NCI-H526 (cell line): ENCODE measurements around the gene TDRD12.
"Not testable (repeated sequence)": the region's sequence is repeated elsewhere in the genome, so short reads cannot be mapped to it uniquely, and the experiment has no call there.

Experiments used
- DNase-seq, 2 experiments: peaks; one replicate each; lab custom pipeline; 2025; lab: John Stamatoyannopoulos, UW

The TDRD12 gene

DNA sequence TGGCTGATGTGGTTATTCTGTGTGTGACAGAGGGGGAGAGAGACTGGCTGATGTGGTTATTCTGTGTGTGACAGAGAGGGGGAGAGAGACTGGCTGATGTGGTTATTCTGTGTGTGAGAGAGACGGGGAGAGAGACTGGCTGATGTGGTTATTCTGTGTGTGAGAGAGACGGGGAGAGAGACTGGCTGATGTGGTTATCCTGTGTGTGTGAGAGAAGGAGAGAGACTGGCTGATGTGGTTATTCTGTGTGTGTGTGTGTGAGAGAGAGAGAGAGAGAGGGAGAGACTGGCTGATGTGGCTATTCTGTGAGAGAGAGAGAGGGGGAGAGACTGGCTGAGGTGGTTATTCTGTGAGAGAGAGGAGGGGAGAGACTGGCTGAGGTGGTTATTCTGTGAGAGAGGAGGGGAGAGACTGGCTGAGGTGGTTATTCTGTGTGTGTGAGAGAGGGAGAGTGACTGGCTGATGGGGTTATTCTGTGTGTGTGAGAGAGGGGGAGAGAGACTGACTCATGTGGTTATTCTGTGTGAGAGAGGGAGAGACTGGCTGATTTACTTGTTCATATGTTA lies 27.1 kb downstream of the TDRD12 start:
- DNase-seq, result peak in 1 of 2 experiments; percentile 10

DNA sequence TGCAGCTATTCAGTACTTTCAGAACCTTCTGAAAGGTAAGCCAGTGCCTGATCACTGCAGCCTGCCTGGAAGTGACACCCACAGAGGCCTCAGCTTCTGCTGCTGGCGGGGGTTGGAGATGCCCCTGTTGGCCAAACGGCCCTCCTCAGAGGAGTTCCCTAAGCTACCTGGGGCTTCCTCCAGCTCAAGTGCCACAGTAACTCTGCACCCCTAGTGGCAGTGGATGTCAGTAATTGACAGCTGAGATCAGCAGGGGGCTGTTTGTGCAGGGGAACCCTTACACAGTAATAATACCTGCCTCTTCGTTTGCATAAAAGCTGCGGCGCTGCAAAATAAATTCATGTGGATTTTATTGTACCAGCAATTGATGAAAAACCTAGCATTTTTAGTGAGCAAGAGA lies 28.9 kb downstream of the TDRD12 start:
- peak; percentile 18 to 81 for DNase-seq

DNA sequence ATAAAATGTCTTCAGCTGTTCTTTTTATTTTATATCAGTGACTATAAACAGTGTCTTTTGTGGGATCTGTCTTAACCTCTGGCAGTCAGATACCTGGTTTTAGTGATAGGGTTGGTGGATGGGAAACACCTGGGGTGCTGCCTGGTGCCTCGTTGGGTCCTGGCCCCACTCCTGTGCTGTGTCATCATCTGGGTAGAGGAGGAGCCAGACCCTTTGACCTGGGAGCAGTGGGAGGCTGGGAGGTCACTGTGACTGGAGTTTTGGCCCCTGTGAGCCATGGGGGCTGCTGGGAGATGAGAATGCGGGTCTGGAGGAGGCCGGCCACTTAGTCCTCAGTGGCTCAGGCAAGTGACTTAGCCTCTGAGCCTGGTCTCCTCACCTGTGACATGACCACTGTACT lies 29.4 kb downstream of the TDRD12 start:
- DNase-seq, result no peak

DNA sequence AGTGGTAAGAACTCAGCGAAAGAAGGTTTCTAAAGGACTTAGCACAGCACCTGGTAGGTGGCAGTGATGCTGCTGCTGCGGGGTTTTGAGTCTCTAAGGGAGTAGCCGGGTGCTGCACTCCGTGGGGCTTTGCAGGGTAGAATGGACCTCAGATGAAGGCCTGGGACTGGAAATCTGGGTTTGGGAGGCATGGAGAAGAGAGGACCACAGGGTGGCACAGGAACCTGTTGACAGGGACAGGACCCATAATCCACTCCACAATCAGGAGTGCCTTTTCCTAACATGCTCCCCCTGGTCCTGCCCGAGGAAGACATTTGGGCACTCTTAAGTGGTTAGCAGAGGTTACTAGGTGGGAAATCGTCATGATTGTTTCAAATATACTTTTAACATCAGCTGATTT lies 29.8 kb downstream of the TDRD12 start:
- no peak for DNase-seq

DNA sequence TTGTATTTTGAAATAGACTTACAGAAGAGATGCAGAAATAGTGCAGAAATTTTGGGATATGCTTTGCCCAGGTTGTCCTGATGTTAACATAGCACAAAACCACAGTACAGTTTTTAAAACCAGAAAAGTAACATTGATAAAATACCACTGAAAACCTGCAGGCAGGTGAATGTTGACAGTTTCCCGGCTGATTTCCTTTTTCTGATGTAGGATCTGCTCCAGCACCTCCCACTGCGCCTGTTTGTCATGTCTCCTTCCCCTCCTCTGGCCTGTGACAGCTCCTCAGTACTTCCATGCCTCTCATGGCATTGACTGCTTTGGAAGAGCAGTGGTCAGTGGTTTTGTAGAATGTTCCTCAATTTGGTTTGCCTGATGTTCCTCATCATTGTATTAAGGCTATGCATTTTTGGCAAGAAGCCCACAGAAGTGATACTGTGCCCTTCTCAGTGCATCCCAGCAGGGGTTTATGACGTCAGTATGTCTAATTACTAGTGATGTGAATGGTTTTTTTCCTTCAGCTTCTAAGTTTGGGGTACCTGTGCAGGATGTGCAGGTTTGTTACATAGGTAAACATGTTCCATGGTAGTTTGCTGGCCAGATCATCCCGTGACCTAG lies 31.0 kb downstream of the TDRD12 start:
- DNase-seq, result no peak

DNA sequence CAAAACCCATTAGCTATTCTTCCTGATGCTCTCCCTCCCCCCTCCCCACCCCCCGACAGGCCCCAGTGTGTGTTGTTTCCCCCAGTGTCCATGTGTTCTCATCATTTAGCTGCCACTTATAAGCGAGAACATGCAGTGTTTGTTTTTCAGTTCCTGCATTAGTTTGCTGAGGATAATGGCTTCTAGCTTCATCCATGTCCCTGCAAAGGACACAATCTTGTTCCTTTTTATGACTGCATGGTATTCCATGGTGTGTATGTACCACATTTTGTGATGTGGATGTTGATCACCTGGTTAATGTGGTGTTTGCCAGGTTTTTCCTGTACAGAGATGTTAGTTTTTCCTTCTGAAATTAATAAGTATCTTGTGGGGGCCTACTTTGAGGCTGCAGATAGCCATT lies 31.5 kb downstream of the TDRD12 start:
- DNase-seq, result no peak

DNA sequence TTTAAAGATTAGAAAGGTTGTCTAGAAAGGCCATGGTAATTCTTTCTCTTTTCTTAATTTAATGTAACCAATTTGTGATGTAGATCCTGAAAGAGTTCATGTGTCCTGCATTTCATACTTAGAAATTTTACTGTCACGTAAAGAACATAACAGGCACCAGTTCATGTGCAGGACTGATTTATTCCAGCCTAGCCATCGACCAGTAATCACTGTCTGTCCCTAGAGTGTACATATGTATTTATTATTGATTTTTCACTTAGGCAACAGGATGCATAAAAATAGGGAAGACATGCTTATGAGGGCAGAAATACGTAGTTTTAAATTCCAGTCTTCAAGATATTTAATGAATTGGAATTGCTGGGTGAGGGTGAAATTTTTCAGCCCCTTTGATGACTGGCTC lies 37.6 kb downstream of the TDRD12 start:
- no peak for DNase-seq

DNA sequence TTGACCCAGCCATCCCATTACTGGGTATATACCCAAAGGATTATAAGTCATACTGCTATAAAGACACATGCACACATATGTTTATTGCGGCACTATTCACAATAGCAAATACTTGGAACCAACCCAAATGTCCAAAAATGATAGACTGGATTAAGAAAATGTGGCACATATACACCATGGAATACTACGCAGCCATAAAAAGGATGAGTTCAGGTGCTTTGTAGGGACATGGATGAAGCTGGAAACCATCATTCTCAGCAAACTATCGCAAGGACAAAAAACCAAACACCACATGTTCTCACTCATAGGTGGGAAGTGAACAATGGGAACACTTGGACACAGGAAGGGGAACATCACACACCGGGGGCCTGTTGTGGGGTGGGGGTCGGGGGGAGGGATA lies 45.8 kb downstream of the TDRD12 start:
- DNase-seq, result not testable (repeated sequence)

DNA sequence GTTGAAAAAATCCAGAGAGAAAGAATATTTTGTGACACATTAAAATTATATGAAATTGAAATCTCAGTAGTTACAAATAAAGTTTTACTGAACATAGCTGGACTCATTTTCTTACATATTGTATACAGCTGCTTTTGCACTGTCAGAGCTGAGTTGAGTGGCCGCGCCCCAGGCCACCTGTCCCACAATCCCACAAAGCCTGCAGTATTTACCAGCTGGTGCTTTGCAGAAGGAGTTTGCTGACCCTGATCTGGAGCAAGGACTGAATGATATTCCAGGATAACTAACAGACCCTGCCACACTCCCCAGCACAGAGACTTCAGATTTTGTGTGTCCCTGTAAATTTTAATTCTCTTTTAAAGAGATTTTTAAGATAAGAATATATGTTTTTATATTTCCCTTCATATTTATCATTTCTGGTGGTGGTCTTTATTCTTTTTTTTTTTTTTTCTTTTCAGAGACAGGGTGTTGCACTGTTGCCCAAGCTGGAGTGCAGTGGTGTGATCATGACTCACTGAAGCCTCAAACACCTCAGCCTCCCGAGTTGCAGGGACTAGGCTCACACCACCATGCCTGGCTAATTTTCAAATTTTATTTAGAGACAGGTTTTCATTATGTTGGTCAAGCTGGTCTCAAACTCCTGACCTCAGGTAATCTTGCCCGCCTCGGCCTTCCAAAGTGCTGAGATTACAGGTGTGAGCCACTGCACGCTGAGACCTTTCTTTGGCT lies 48.5 kb downstream of the TDRD12 start:
- DNase-seq, result peak in 1 of 2 experiments; percentile 17

DNA sequence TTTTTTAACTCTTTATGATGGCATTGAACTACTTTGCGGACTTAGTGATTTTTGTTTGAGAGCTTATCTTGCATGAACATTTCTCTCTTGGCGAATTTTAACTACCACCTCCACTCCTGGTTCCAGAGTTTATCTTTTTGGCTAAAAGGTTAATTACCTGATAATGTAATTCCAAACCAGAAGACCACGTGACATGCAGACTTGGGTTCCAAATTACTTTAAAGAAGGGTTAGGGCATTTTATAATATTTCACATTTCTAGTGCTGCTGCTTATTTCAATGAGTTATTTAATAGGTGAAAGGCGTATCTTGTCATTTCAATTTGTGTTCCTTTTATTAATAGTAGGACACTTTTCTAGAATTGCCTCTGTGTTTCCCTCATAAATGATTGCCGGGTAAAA lies 52.0 kb downstream of the TDRD12 start:
- no peak for DNase-seq

DNA sequence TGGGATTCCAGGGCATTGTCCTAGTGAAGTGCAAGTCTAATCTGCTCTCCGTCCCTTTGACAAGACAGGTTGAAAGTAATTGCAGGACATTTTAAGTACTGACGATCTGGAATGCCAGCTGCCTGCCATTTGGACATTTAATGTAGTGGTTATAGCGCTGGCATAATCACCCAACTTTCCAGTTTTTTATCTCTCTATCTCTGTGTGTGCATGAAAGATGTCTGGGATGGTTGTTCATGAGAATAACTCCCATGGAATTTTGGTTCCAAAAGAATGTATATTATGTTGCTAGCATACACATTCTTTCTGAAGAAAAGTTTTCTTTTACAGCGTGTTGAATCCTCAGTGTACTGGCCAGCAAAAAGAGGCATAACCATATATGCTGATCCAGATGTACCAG lies 53.6 kb downstream of the TDRD12 start:
- no peak for DNase-seq

DNA sequence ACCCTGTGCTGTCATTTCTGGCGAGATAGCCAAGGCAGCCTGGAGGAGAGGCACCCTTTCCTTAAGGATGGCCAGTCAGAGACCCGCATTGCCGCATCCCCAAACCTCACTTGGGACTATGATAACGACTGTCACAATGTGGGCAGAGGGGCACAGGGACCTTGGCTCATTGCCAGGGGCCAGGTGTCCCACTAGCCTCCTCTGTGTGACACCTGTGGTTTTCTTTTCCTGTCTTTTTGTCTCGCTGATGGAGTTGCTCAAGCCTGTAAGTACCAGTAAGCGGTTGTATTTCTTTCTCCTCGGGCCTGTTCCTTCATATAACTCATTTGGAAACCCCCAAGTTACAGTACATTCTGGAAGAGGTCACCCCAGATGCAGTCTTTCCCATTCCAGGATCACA lies 59.5 kb downstream of the TDRD12 start:
- DNase-seq, result no peak

DNA sequence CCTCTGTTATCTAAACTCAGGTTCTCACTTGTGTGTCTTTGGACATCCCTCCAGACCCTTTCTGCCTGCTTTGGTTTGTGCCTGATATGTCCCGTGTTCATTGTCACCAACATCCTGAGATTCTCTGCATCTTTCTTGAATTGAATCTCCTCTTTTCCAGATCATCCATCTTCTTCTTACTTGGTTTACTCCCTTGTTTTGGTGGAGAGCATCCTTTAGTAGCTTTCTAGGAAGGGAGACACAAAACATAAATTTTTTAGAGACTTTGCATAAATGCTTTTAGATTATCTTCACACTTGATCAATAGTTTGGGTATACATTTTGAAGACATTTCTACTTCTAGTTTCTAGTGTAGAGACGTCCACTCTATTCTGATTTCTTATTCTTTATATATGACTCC lies 61.7 kb downstream of the TDRD12 start:
- DNase-seq, result no peak

DNA sequence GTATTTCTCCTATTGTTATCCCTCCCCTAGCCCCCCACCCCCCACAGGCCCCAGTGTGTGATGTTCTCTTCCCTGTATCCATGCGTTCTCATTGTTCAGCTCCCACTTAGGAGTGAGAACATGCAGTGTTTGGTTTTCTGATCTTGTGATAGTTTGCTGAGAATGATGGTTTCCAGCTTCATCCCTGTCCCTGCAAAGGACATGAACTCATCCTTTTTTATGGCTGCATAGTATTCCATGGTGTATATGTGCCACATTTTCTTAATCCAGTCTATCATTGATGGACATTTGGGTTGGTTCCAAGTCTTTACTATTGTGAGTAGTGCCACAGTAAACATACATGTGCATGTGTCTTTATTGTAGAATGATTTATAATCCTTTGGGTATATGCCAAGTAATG lies 62.5 kb downstream of the TDRD12 start:
- not testable (repeated sequence) for DNase-seq

DNA sequence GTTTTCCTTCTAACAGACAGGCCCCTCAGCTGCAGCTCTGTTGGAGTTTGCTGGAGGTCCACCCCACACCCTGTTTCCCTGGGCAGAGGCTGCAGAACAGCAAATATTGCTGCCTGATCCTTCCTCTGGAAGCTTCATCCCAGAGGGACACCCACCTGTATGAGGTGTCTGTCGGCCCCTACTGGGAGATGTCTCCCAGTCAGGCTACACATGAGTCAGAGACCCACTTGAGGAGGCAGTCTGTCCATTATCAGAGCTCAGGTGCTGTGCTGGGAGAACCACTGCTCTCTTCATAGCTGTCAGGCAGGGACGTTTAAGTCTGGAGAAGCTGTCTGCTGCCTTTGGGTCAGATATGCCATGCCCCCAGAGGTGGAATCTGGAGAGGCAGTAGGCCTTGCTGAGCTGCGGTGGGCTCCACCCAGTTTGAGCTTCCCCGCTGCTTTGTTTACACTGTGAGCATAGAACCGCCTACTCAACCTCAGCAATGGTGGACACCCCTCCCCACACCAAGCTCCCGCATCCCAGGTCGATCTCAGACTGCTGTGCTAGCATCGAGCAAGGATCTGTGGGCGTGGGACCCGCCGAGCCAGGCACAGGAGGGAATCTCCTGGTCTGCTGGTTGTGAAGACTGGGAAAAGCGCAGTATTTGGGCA lies 67.7 kb downstream of the TDRD12 start:
- DNase-seq, result peak in 1 of 2 experiments; percentile 18

DNA sequence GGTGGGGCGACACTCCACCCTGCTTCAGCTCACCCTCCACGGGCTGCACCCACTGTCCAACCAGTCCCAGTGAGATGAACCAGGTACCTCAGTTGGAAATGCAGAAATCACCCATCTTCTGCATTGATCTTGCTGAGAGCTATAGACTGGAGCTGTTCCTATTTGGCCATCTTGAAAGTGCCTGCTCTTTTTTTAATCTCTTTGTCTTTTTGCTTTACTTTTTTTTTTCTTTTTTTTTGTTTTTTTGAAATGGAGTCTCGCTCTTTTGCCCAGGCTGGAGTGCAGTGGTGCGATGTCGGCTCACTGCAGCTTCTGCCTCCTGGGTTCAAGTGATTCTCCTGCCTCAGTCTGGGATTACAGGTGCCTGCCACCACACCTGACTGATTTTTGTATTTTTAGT lies 68.3 kb downstream of the TDRD12 start:
- not testable (repeated sequence) for DNase-seq

DNA sequence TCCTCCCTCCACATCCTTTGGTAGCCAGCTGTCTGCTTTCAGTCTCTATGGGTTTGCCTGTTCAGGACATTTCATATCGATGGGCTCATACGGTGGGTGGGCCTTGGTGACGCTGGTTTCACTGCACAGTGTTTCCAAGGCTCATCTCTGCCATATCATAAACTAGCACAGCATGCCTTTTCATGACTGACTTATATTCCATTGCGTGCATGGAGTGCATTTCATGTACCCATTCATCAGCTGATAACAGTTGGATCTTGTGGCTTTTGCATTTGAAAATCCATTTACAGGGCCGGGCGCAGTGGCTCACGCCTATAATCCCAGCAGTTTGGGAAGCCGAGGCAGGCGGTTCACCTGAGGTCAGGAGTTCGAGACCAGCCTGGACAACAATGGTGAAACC lies 69.9 kb downstream of the TDRD12 start:
- DNase-seq, result no peak

DNA sequence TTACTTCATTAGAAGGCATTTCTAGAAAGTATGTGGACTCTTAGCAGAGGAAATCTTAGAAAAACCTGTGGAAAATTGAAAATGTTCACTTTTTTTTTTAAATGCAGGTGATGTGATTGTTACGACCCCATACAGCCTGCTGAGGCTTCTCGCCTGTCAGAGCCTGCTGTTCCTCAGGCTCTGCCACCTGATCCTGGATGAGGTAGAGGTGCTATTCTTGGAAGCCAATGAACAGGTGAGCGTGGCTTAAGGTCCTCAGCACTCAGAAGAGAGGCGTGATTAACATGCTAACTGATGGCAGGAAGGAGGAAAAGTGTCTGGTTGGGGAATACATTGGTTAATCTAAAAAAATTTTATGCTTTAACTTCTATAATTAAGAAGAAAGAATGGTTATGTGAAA lies 78.6 kb downstream of the TDRD12 start:
- no peak for DNase-seq

DNA sequence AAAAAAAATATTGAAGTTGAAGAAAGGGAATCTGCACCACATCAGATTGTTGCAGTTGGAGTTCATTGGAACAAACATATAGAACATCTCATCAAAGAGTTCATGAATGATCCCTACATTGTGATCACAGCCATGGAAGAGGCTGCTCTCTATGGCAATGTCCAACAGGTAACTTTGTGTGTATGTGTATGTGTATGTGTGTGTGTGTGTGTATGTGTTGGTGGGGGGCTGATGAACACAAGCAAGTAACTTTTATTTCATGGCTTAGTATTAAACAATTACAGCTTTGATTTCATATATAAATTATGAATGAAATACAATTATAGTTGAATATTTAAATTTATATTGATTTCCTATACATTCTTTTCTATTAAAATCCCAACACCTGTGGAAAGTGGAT lies 80.6 kb downstream of the TDRD12 start:
- DNase-seq, result no peak

DNA sequence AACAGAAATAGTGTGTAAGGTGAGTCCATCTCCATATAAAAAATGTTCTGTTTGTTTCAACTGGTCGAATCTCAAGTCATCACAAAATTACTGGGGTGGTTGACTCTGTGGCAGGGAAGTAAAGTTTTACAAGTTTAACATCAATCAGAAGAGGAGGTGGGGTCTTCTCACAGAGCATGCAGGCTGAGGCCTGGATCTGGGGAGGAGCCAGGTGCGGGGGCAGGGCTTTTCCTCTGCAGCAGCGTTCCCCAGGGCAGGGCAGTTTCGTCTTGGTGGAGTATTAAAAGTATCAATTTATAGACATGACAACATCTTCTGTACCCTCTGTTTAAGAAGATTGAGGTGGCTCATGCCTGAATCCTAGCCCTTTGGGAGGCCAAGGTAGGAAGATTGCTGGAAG lies 81.2 kb downstream of the TDRD12 start:
- no peak for DNase-seq

DNA sequence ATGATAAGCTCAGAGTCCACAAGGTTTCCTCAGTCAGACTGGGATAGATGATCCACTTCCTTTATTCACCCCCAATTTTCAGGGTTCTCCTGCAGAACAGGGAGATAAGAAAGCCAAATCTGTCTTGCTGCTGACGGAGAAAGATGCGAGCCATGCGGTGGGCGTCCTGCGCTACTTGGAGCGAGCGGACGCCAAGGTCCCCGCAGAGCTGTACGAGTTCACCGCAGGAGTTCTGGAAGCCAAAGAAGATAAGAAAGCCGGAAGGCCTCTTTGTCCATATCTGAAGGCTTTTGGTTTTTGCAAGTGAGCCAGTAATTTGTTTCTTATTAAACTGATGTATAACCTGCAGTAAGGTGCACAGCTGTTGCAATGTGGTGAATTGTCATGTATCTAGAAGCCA lies 83.3 kb downstream of the TDRD12 start:
- DNase-seq, result no peak

DNA sequence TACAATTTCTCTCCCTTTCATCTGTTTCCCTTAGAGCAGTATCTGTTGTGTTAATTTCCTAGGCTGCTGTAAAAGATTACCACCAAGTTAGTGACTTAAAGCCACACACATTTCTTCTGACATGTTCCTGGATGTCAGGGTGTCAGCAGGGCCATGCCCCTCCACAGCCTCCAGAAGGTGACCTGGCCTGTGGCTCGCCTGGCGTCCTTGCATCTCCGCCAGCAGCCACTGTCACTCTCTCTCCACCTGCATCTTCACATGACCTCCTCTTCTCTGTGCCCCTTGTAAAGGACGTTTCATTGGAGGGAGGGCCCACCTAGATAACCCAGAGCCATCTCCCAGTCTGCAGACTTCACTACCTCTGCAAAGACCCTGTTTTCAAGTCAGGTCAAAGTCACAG lies 88.7 kb downstream of the TDRD12 start:
- DNase-seq, result no peak

DNA sequence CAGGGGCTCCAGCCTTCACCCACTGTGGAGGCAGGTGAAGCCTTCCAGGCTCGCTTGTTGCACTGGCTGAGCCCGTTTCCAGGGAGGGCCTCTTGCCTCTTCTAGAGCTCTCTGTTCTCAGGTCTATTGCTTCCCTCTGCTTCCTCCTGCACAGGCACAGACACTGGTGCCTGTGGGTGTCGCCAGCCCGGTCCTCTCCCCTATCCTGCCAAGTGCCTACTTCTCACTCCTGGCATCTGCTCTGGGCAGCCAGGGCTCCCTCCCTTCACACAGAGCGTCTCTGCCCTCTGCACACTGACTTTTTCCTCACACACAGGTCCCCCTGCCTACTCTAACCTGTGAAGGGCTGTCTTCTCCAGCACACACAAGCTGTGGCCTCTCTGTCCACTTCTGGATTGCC lies 89.7 kb downstream of the TDRD12 start:
- no peak for DNase-seq
